ENCODE measurements around the gene C4orf46. TPM values are rescaled to one million over a fixed set of nuclear protein-coding genes. Genes with fewer than 3 reads are reported as not detected.

C4orf46 gene
- polyA plus RNA-seq, 1 of the 3 experiments (the other 2 are of a cell fraction) = 7.0 TPM

- Histone ChIP-seq H4K20me1 (ENCODE audit: insufficient read depth) (no peaks in the 10 kb centered on the region), H3K4me3 (ENCODE audit: low read depth in 2 of 2, low read length in 1 of 2) (no peak overlapping the region), H3K4me1 (ENCODE audit: control insufficient read depth in 1 of 2, insufficient read depth in 2 of 2, low read depth in 1 of 2, low read length in 1 of 2) (no peaks in the 10 kb centered on the region), H3K9ac (no peak overlapping the region), H3K27ac (ENCODE audit: low read depth in 2 of 2, low read length in 1 of 2) (no peak overlapping the region), H3K27me3 (ENCODE audit: insufficient read depth) (no peaks in the 10 kb centered on the region), H3K79me2 (ENCODE audit: insufficient read depth) (no peaks in the 10 kb centered on the region), H2AFZ (ENCODE audit: low read depth) (no peak overlapping the region), H3K4me2 (no peak overlapping the region), H3K36me3 (replicated peaks in 1 of 2; ENCODE audit: control insufficient read depth in 1 of 2, insufficient read depth in 2 of 2, low read length in 1 of 2) (no peaks in the 10 kb centered on the region), H3K9me2 (no peaks in the 10 kb centered on the region), H3F3A (replicated peaks; ENCODE audit: insufficient read depth) (no peaks in the 10 kb centered on the region), H3K9me3 (no peaks in the 10 kb centered on the region)
- ChIA-PET POLR2A (no interaction called here), CTCF (interaction anchor here (2.6 kb wide), 1 partner anchor 357 kb away, joined by 12 read pairs; no protein-coding TSS in a partner anchor)
- no peak for DNase-seq
- TF ChIP-seq, protein P1, sequence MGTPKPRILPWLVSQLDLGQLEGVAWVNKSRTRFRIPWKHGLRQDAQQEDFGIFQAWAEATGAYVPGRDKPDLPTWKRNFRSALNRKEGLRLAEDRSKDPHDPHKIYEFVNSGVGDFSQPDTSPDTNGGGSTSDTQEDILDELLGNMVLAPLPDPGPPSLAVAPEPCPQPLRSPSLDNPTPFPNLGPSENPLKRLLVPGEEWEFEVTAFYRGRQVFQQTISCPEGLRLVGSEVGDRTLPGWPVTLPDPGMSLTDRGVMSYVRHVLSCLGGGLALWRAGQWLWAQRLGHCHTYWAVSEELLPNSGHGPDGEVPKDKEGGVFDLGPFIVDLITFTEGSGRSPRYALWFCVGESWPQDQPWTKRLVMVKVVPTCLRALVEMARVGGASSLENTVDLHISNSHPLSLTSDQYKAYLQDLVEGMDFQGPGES (IDR thresholded peaks at IDR 0.05; ENCODE audit: low read depth, low read length) = no peak
- TF ChIP-seq TEAD4 (IDR thresholded peaks at IDR 0.05; ENCODE audit: borderline replicate concordance, insufficient read depth) = no peak
- TF ChIP-seq TCF12 (IDR thresholded peaks at IDR 0.05) = no peak
These were observed 53.7 kb downstream of the C4orf46 start for GRCh38 chr4:158617956-158618355.

Small RNA genes within 50 kb of the gene (small RNA-seq; reads per million reads assigned to genes)
- 0 reads per million in 7 experiments for gene RF00012

Other genes with a start within 250 kb of the C4orf46 start
- not detected in 2 replicates for gene RXFP1, start 150.0 kb downstream of the C4orf46 start, polyA plus RNA-seq (2012; rRNA removed)
- 12.1 and 15.7 TPM in 2 replicates for gene ETFDH, start 409 bp upstream of the C4orf46 start, polyA plus RNA-seq (2012; rRNA removed)
- gene PPID, start 51.5 kb upstream of the C4orf46 start, polyA plus RNA-seq (2012; rRNA removed) = 13.2 and 20.2 TPM in 2 replicates
- gene FNIP2, start 97.1 kb upstream of the C4orf46 start, polyA plus RNA-seq (2012; rRNA removed) = 0.97 and 1.6 TPM in 2 replicates

Measured in SK-N-SH (cell line).